Stimulated activated naive CD8-positive, alpha-beta T cell treated with anti-CD3 and anti-CD28 coated beads, Interleukin-15, amount 100 ng/mL, for 72 hours (primary cell): ENCODE measurements around the gene RUSF1.
"Not testable (repeated sequence)": the region's sequence is repeated elsewhere in the genome, so short reads cannot be mapped to it uniquely, and the experiment has no call there.

ENCODE experiments used
- ATAC-seq: fragments of 150-1000 bp; cut with Tn5 transposase; 2 replicates; pipeline ENCODE4 v1.10.0; 2021; ENCODE audit warnings: mild to moderate bottlenecking, moderate library complexity
- DNase-seq, 2 donors: peaks; one replicate each; pipeline ENCODE4 v3.0.0; 2021 to 2022
- H3K27ac Mint-ChIP-seq, 2 donors: one replicate each; pipeline ENCODE4 v1.8.0; 2022; ENCODE audit warnings: mild to moderate bottlenecking in 2 of 2, mixed read lengths in 2 of 2, moderate library complexity in 2 of 2
- H3K27me3 Mint-ChIP-seq: one replicate; pipeline ENCODE4 v1.8.0; 2022; ENCODE audit warnings: mixed read lengths
- H3K4me1 Mint-ChIP-seq: one replicate; pipeline ENCODE4 v1.8.0; 2022; ENCODE audit warnings: mild to moderate bottlenecking, mixed read lengths
- H3K4me3 Mint-ChIP-seq, 2 donors: one replicate each; pipeline ENCODE4 v1.8.0; 2022; ENCODE audit warnings: mild to moderate bottlenecking in 2 of 2, mixed read lengths in 2 of 2, moderate library complexity in 1 of 2
- H3K9me3 Mint-ChIP-seq, 2 donors: one replicate each; pipeline ENCODE4 v1.8.0; 2022; ENCODE audit warnings: mixed read lengths in 2 of 2

Gene RUSF1

GRCh38 chr16:31527734-31528274 is 19.6 kb upstream of the RUSF1 start, which contains the start of gene AHSP:
AHSP (plus strand) TSS chr16:31527900; CDS start chr16:31528140, 240 bp downstream.
- Mint-ChIP-seq H3K27ac (peak within 1 kb of the TSS in 1 of 2 donors; percentile 44), H3K27me3 (peaks cover 24% of the 10 kb centered on the region), H3K4me3 (peak within 1 kb of the TSS; percentile 49 to 53), H3K4me1 (peaks cover 20% of the 10 kb centered on the region), H3K9me3 (no peaks in the 10 kb centered on the region)
- peak; percentile 66 for ATAC-seq
- no peak for DNase-seq

- no peak overlapping the region for H3K4me3 Mint-ChIP-seq
- H3K9me3 Mint-ChIP-seq, result no peaks in the 10 kb centered on the region
- peaks cover 30% of the 10 kb centered on the region for H3K27me3 Mint-ChIP-seq
- DNase-seq (no peak), ATAC-seq (no peak)
- peaks cover 20% of the 10 kb centered on the region for H3K4me1 Mint-ChIP-seq
- no peak overlapping the region for H3K27ac Mint-ChIP-seq
Measured at GRCh38 chr16:31525113-31525512, 16.9 kb upstream of the RUSF1 start.

DNA sequence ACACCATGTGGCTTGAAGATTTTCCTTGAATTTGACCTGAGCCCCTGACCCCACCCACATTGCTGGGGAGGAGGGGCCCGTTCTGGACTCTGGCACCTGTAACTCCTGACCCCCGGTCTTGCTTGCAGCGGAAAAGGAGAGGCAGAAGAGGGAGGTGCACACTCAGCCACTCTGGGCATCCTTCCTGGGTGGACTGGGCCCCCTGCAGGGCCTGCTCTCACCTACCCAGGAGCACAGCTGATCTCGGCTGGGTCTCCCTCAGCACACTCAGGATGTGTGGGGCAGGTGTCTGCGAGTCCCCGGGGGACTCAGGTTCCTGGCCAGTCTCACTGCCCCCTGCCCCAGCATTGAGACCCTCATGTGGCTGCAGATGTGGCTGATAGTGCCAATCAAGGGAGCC is 15.6 kb upstream of the RUSF1 start:
- Mint-ChIP-seq H3K27me3 (peaks cover 17% of the 10 kb centered on the region), H3K4me1 (peaks cover 14% of the 10 kb centered on the region)
- H3K27ac Mint-ChIP-seq, H3K9me3 Mint-ChIP-seq, DNase-seq, H3K4me3 Mint-ChIP-seq, ATAC-seq: not testable (repeated sequence)

- Mint-ChIP-seq H3K27ac (no peak overlapping the region), H3K27me3 (peaks cover 6% of the 10 kb centered on the region), H3K4me1 (peaks cover 7% of the 10 kb centered on the region), H3K9me3 (peaks cover 0 to 11% of the 10 kb centered on the region in 2 donors), H3K4me3 (no peak overlapping the region)
- no peak for DNase-seq
- ATAC-seq, result no peak
Measured at GRCh38 chr16:31522071-31522470, 13.9 kb upstream of the RUSF1 start.

DNA sequence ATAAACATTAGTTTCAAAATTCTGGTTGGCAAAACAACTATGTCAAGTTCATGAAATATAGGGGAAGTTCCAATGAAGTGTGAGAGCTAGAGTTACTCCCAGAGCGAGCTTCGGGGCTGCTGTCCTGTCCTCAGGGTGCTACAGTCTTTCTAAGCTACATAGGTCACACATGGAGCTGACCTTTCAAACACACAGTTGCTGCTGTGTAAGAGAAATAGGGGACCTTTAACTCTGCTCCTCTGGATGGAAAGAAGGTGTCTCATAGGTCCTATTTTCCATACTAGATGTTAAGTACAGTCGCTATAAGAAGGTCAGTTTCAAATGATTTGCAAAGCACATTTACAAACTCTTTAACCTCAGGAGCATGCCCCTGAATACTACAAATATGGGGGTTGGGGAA is 13.2 kb upstream of the RUSF1 start:
- H3K4me3 Mint-ChIP-seq, result no peak overlapping the region
- H3K4me1 Mint-ChIP-seq, result peaks cover 7% of the 10 kb centered on the region
- peaks cover 0 to 18% of the 10 kb centered on the region in 2 donors for H3K9me3 Mint-ChIP-seq
- DNase-seq (no peak), ATAC-seq (no peak)
- H3K27ac Mint-ChIP-seq, result no peak overlapping the region
- peaks cover 6% of the 10 kb centered on the region for H3K27me3 Mint-ChIP-seq

DNA sequence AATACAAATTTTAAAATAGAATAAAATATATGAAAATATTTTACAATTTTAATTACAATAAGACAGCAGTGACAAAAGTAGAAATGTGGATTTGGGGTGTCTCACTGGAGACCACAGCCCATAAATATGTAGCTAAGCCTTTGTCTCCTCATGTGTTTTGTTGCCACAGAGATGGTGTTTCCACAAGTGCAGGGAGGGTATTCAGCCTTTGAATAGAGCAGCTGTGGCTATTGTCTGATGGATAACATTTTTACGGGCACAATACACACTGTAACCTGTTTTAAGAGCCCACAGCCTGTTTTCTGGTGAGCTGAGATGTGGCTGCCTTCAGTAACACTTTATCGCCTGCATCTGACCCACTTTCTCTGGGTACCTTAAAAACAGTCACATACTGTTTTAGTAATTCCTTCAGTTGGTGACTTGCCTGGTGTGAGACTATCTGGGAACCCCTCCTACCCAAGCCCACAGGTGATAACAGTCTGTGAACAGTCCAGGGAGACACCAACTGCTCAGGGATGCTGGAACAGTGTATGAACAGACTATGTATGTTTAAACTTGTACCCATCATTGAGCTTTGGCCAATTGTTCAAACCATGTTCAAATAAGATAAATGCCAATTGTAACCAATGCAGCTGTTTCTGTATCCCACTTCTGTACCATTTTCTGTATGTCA is 11.7 kb upstream of the RUSF1 start:
- Mint-ChIP-seq H3K27ac (no peak overlapping the region), H3K4me1 (peaks cover 7% of the 10 kb centered on the region), H3K9me3 (peaks cover 0 to 21% of the 10 kb centered on the region in 2 donors), H3K27me3 (peaks cover 6% of the 10 kb centered on the region), H3K4me3 (no peak overlapping the region)
- no peak for ATAC-seq
- DNase-seq, result no peak

GRCh38 chr16:31517800-31518402 is 9.7 kb upstream of the RUSF1 start:
- Mint-ChIP-seq H3K4me1 (peaks cover 7% of the 10 kb centered on the region), H3K27ac (peak overlapping the region in 1 of 2 donors; percentile 85), H3K9me3 (peaks cover 0 to 21% of the 10 kb centered on the region in 2 donors), H3K4me3 (no peak overlapping the region), H3K27me3 (peaks cover 6% of the 10 kb centered on the region)
- ATAC-seq (no peak), DNase-seq (no peak)

GRCh38 chr16:31513884-31514283 is 5.7 kb upstream of the RUSF1 start:
- Mint-ChIP-seq H3K4me1 (peaks cover 26% of the 10 kb centered on the region), H3K27ac (no peak overlapping the region), H3K27me3 (no peaks in the 10 kb centered on the region), H3K9me3 (peaks cover 0 to 21% of the 10 kb centered on the region in 2 donors), H3K4me3 (no peak overlapping the region)
- DNase-seq, result no peak
- no peak for ATAC-seq

DNA sequence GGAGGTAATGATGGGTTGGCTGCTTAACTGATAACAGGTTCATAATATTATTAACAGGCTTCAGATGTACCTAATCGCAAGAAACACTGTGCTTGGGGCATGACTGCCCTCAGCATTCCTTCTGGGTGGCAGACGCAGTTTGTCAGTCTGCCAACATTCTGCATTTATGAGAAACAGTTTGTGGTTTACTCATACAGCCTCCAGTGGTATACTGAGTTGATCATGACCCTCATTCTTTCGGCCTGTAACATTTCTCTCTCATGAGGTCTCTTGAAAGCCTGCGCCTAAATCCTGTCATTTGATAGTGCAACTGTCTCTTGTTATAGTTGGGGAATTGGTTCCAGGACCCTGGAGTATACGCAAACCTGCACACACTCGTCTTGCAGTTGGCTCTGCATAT is 4.9 kb upstream of the RUSF1 start:
- Mint-ChIP-seq H3K4me1 (peaks cover 26% of the 10 kb centered on the region), H3K27me3 (no peaks in the 10 kb centered on the region), H3K4me3 (no peak overlapping the region), H3K27ac (no peak overlapping the region), H3K9me3 (peaks cover 0 to 21% of the 10 kb centered on the region in 2 donors)
- DNase-seq (no peak), ATAC-seq (no peak)

DNA sequence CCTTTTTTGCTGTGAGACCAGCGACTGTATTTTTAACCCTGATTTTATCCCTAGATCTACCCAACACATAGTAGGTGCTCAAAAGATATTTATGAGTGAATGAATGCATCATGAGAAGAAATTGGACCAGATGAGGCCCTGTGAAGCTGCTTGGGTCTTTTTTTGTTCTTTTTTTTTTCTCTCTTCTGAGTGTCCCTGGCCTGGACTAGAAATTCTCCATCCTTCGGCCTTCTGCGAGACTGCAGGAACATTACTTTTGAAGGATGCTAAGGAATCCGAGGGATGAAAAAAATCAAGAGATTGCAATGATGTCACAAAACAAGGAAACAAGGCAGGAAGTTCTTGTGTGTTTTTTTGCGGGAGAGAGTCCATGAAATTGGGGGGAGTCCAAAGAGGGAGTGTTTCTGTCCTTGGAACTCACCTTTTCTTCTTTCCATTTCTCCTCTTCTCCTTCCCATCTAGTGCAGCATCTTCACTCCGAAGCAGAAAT is 560 bp upstream of the RUSF1 start:
- Mint-ChIP-seq H3K4me1 (peaks cover 50% of the 10 kb centered on the region), H3K27me3 (no peaks in the 10 kb centered on the region), H3K9me3 (no peaks in the 10 kb centered on the region), H3K4me3 (peak overlapping the region; percentile 90 to 99), H3K27ac (peak overlapping the region; percentile 99 to 100)
- no peak for DNase-seq
- ATAC-seq, result no peak

GRCh38 chr16:31507617-31507928 is 618 bp downstream of the RUSF1 start:
- Mint-ChIP-seq H3K9me3 (no peaks in the 10 kb centered on the region), H3K4me3 (peak overlapping the region; percentile 90 to 99), H3K27ac (peak overlapping the region; percentile 99 to 100), H3K4me1 (peaks cover 50% of the 10 kb centered on the region), H3K27me3 (no peaks in the 10 kb centered on the region)
- ATAC-seq (peak; percentile 5), DNase-seq (no peak)

GRCh38 chr16:31505483-31505882 is 2.7 kb downstream of the RUSF1 start:
- peak in 1 of 2 donors; percentile 39 for DNase-seq

DNA sequence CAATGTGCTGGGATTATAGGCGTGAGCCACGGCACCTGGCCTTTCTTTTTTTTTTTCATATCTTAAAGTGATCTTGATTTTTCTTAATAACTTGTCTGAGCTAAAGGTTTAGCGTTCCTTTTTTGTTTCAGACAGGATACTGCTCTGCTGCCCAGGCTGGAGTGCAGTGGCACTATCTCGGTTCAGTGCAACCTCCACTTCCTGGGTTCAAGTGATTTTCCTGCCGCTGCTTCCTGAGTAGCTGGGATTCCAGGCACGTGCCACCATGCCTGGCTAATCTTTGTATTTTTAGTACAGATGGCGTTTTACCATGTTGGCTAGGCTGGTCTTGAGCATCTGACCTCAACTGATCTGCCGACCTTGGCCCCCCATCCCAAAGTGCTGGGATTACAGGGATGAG is 4.0 kb downstream of the RUSF1 start:
- H3K27ac Mint-ChIP-seq, result no peak overlapping the region
- no peaks in the 10 kb centered on the region for H3K27me3 Mint-ChIP-seq
- H3K4me3 Mint-ChIP-seq, result no peak overlapping the region
- no peaks in the 10 kb centered on the region for H3K9me3 Mint-ChIP-seq
- peaks cover 34% of the 10 kb centered on the region for H3K4me1 Mint-ChIP-seq
- ATAC-seq (no peak), DNase-seq (no peak)

More at GRCh38 chr16:31505483-31505882, 2.7 kb downstream of the RUSF1 start:
- H3K4me1 Mint-ChIP-seq, result peaks cover 47% of the 10 kb centered on the region
- H3K27me3 Mint-ChIP-seq, result no peaks in the 10 kb centered on the region
- peak overlapping the region; percentile 1 to 40 for H3K4me3 Mint-ChIP-seq
- ATAC-seq, result peak; percentile 83
- H3K27ac Mint-ChIP-seq, result peak overlapping the region in 1 of 2 donors; percentile 17
- H3K9me3 Mint-ChIP-seq, result no peaks in the 10 kb centered on the region

- H3K27ac Mint-ChIP-seq, result not testable (repeated sequence)
Measured at GRCh38 chr16:31503555-31503954, 4.6 kb downstream of the RUSF1 start.

DNA sequence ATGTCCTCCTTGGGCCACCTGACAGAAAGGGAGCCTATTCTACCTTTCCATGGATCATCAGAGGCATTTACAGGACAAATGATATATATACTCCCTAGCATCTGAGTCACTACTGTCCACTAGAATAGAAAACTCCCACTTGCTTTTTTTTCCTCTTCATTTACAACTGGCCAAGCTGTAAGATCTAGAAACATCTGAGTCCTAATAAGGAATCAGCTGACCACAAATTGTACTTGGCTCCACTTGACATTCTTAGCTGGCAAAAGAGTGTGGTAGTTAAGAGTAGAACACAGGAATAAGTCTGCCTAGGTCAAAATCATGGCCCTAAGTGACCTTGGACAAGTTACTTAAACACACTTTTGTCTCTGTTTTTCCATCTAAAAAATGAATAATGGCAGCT is 5.2 kb downstream of the RUSF1 start:
- Mint-ChIP-seq H3K27ac (peak overlapping the region in 1 of 2 donors; percentile 19), H3K9me3 (no peaks in the 10 kb centered on the region), H3K27me3 (no peaks in the 10 kb centered on the region), H3K4me3 (no peak overlapping the region), H3K4me1 (peaks cover 31% of the 10 kb centered on the region)
- ATAC-seq (no peak), DNase-seq (no peak)

More at GRCh38 chr16:31503555-31503954, 4.6 kb downstream of the RUSF1 start:
- H3K4me3 Mint-ChIP-seq, DNase-seq, H3K27me3 Mint-ChIP-seq, H3K9me3 Mint-ChIP-seq, ATAC-seq: not testable (repeated sequence)
- H3K4me1 Mint-ChIP-seq, result peaks cover 31% of the 10 kb centered on the region

GRCh38 chr16:31501966-31502348 is 6.2 kb downstream of the RUSF1 start:
- Mint-ChIP-seq H3K27ac (peak overlapping the region in 1 of 2 donors; percentile 0), H3K4me3 (no peak overlapping the region), H3K4me1 (peaks cover 25% of the 10 kb centered on the region), H3K9me3 (no peaks in the 10 kb centered on the region), H3K27me3 (no peaks in the 10 kb centered on the region)
- no peak for ATAC-seq
- no peak for DNase-seq
